OCI-LY3 (cell line): ENCODE data around the gene NSRP1.

Source experiments
- CTCF ChIP-seq: fragments of 200-600, 300-600 bp; sonication (generic); IDR thresholded peaks from 2 replicates; pipeline ENCODE4 v1.5.1; 2014; ENCODE audit warnings: antibody characterized with exemption, low read length, low read depth
- EZH2phosphoT487 ChIP-seq: fragments of 200-600 bp; shearing (Covaris generic); IDR thresholded peaks from 2 replicates; pipeline ENCODE4 v1.6.1; 2018; ENCODE audit warnings: antibody characterized with exemption, mixed run types, low read depth

DNA sequence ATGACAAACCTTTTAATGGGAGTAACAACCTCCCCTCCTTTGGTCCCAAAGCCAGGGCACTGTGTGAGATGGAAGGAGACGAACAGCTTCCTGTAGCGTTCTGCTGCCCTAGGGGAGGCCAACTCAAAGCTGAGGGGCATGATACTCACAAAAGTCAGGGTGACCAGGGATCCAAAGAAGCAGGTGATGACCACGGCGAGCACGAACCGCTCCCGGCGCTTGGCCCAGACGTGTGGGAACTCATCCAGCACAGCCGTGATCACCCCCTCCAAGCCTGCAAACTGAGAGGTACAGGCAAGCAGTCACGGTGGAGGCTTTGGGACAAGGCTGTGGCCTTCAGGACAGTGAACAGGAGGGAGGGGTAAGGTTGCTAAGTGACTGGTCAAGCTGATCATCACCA lies 93.8 kb downstream of the NSRP1 start:
- TF ChIP-seq CTCF (no peak), EZH2phosphoT487 (no peak)
